ENCODE measurements around the gene MAGEF1. TPM values are rescaled to one million over a fixed set of nuclear protein-coding genes. Genes with fewer than 3 reads are reported as not detected.

Gene MAGEF1
- total RNA-seq, 1 donor from 2014 or later, result 80.3 TPM

- Mint-ChIP-seq H3K27me3 (ENCODE audit: low read depth) (peaks cover 6% of the 10 kb centered on the region), H3K36me3 (ENCODE audit: low read depth) (no peaks in the 10 kb centered on the region), H3K4me3 (no peak overlapping the region), H3K9me3 (no peaks in the 10 kb centered on the region), H3K4me1 (peaks cover 8% of the 10 kb centered on the region), H3K27ac (ENCODE audit: unreplicated experiment) (peak overlapping the region; percentile 50)
- DNase-seq (ENCODE audit: low read depth, low spot score), result no peak
- no peak for TF ChIP-seq CTCF (conservative IDR thresholded peaks at IDR 0.05)
Measured at GRCh38 chr3:184746131-184747120, 34.6 kb upstream of the MAGEF1 start.

- peaks cover 6% of the 10 kb centered on the region for H3K27me3 Mint-ChIP-seq (ENCODE audit: low read depth)
- H3K36me3 Mint-ChIP-seq (ENCODE audit: low read depth), result no peaks in the 10 kb centered on the region
- no peak overlapping the region for H3K27ac Mint-ChIP-seq (ENCODE audit: unreplicated experiment)
- peaks cover 8% of the 10 kb centered on the region for H3K4me1 Mint-ChIP-seq
- no peaks in the 10 kb centered on the region for H3K9me3 Mint-ChIP-seq
- no peak overlapping the region for H3K4me3 Mint-ChIP-seq
- DNase-seq (ENCODE audit: low read depth, low spot score), result no peak
- TF ChIP-seq CTCF (conservative IDR thresholded peaks at IDR 0.05), result no peak
Measured at GRCh38 chr3:184745526-184745925, 33.7 kb upstream of the MAGEF1 start.

- Mint-ChIP-seq H3K27ac (ENCODE audit: unreplicated experiment) (no peak overlapping the region), H3K9me3 (no peaks in the 10 kb centered on the region), H3K4me1 (peaks cover 8% of the 10 kb centered on the region), H3K27me3 (ENCODE audit: low read depth) (no peaks in the 10 kb centered on the region), H3K36me3 (ENCODE audit: low read depth) (no peaks in the 10 kb centered on the region), H3K4me3 (no peak overlapping the region)
- no peak for TF ChIP-seq CTCF (conservative IDR thresholded peaks at IDR 0.05)
- no peak for DNase-seq (ENCODE audit: low read depth, low spot score)
Measured at GRCh38 chr3:184743248-184743647, 31.4 kb upstream of the MAGEF1 start.

GRCh38 chr3:184742676-184743135 is 30.8 kb upstream of the MAGEF1 start:
- no peak for DNase-seq (ENCODE audit: low read depth, low spot score)
- Mint-ChIP-seq H3K27ac (ENCODE audit: unreplicated experiment) (no peak overlapping the region), H3K36me3 (ENCODE audit: low read depth) (no peaks in the 10 kb centered on the region), H3K4me3 (no peak overlapping the region), H3K4me1 (peaks cover 11% of the 10 kb centered on the region), H3K9me3 (no peaks in the 10 kb centered on the region), H3K27me3 (ENCODE audit: low read depth) (no peaks in the 10 kb centered on the region)
- TF ChIP-seq CTCF (conservative IDR thresholded peaks at IDR 0.05), result no peak

GRCh38 chr3:184741798-184742675 is 30.2 kb upstream of the MAGEF1 start:
- no peak overlapping the region for H3K4me3 Mint-ChIP-seq

More at GRCh38 chr3:184741798-184742675, 30.2 kb upstream of the MAGEF1 start:
- peaks cover 17% of the 10 kb centered on the region for H3K4me1 Mint-ChIP-seq
- no peaks in the 10 kb centered on the region for H3K9me3 Mint-ChIP-seq
- no peaks in the 10 kb centered on the region for H3K27me3 Mint-ChIP-seq (ENCODE audit: low read depth)
- H3K36me3 Mint-ChIP-seq (ENCODE audit: low read depth), result no peaks in the 10 kb centered on the region
- no peak overlapping the region for H3K27ac Mint-ChIP-seq (ENCODE audit: unreplicated experiment)
- DNase-seq (ENCODE audit: low read depth, low spot score), result no peak
- TF ChIP-seq CTCF (conservative IDR thresholded peaks at IDR 0.05), result no peak

Data from neural crest cell (in vitro differentiated cells).